ENCODE results near the gene TEFM.
"Not testable (repeated sequence)": the region's sequence is repeated elsewhere in the genome, so short reads cannot be mapped to it uniquely, and the experiment has no call there.

The TEFM gene, protein sequence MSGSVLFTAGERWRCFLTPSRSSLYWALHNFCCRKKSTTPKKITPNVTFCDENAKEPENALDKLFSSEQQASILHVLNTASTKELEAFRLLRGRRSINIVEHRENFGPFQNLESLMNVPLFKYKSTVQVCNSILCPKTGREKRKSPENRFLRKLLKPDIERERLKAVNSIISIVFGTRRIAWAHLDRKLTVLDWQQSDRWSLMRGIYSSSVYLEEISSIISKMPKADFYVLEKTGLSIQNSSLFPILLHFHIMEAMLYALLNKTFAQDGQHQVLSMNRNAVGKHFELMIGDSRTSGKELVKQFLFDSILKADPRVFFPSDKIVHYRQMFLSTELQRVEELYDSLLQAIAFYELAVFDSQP

DNA sequence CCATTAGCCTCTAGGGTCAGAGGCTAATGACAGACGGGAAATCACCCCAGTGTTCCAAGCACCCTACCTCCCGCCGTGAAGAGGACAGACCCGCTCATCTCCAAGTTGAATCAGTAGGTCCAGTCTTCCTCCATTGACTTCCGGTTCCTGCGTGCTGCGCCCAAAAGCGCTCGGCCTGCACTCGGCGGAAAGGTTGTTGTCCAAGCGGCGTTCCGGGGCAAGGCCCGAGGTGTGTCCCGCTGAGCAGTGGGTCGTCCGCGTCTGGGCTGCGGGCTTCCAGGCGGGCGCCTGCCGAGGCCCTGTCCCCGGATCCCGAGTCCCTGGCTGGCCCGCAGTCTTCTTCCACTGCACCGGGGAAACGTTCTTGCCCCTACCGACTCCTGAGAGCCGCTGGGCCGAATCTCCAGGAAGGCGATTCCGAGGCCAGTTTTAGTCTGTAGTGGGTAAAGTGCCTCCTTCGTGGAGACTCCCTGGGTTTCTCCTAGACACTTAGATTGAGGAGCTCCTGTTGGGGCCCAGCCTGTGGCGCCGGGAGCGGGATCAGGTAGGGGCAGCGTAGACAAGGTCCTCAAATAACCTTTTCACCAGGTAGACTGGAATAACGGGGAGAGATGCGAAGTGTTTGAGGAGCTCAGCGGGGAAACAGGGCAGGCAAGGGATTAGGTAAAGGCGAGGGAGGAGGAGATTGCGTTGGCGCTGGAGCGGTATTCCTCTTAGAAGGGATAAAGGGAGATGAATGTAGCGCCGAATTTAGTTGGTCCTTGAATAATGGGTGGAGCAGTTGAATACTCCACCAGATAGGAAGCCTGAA, at the start of gene TEFM:
Gene TEFM, minus strand, starts transcription at position 138 of the 811 bp plus-strand sequence. Its CDS starts 40 bp downstream, at position 98.
- DNase-seq (ENCODE audit: low read depth in 1 of 2, low spot score in 1 of 2), result peak; percentile 79

GRCh38 chr17:30954046-30954830, 48.2 kb upstream of the TEFM start:
- DNase-seq (ENCODE audit: low read depth in 1 of 2, low spot score in 1 of 2), result no peak

- DNase-seq (ENCODE audit: low read depth in 1 of 2, low spot score in 1 of 2), result no peak
Measured at GRCh38 chr17:30952638-30953393, 46.8 kb upstream of the TEFM start.

- no peak for DNase-seq (ENCODE audit: low read depth in 1 of 2, low spot score in 1 of 2)
Measured at GRCh38 chr17:30950669-30951399, 44.8 kb upstream of the TEFM start.

GRCh38 chr17:30950189-30950588, 44.2 kb upstream of the TEFM start:
- no peak for DNase-seq (ENCODE audit: low read depth in 1 of 2, low spot score in 1 of 2)

DNA sequence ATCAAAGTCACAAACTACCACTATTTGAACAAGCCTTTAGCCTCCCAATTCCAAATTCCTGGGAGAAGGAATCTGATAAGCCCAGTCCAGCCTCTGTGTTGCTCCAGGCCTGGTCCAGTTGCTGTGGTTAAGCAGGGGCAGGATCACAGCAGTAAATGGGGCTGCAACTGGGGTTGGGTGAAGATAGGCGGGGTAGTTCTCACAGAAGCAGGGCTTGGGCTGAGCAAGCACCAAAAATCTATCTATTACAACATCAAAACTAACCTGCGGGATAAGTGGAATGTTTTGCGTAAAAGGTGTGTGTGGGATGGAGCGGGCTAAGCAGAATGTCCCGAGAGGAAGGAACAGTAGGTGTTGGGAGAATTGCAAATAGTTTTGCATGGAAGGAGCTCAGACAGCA, 41.8 kb upstream of the TEFM start:
- DNase-seq (ENCODE audit: low read depth in 1 of 2, low spot score in 1 of 2), result no peak

DNA sequence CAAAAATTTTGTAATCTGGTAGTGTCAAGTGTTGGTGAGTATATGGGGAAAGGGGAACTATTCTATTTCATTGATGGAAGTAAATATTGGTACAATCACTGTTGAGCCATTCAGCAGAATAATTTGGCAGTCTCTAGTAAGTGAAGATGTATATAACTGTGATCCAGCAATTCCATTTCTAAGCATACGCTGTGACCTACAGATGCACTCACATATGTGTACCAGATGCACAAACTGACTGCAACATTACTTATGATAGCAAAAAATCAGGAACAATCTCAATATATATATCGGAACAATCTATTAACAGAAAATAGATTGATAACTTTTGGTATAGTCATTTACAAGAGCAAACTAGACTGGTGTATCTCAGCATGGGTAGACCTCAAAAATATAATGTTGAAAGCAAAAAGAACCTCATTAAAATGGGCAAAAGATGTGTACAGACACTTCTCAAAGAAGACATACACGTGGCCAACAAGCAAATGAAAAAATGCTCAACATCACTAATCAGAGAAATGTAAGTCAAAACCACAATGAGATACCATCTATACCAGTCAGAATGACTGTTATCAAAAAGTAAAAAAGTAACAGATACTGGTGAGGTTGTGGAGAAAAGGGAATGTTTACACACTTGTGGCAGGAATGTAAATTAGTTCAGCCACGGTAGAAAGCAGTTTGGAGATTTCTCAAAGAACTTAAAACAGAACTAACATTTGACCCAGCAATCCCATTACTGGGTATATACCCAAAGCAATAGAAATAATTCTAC, 36.5 kb upstream of the TEFM start:
- no peak for DNase-seq (ENCODE audit: low read depth in 1 of 2, low spot score in 1 of 2)

GRCh38 chr17:30939051-30939689, 33.1 kb upstream of the TEFM start:
- DNase-seq (ENCODE audit: low read depth in 1 of 2, low spot score in 1 of 2), result no peak

- DNase-seq (ENCODE audit: low read depth in 1 of 2, low spot score in 1 of 2), result no peak
Measured at GRCh38 chr17:30933966-30934365, 27.9 kb upstream of the TEFM start.

- DNase-seq (ENCODE audit: low read depth in 1 of 2, low spot score in 1 of 2), result not testable (repeated sequence)
Measured at GRCh38 chr17:30931582-30931981, 25.5 kb upstream of the TEFM start.

GRCh38 chr17:30930495-30930894, 24.5 kb upstream of the TEFM start:
- DNase-seq (ENCODE audit: low read depth in 1 of 2, low spot score in 1 of 2), result no peak

DNA sequence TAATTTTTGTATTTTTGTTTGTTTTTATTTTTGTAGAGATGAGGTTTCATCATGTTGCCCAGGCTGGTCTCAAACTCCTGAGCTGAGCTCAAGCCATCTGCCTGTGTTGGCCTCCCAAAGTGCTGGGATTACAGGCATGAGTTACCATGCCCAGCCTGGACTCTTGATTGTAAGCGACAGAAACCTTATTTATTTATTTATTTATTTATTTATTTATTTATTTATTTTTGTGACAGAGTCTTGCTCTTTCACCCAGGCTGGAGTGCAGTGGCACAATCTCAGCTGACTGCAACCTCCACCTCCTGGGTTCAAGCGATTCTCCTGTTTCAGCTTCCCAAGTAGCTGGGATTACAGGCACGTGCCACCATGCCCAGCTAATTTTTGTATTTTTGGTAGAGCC, 23.8 kb upstream of the TEFM start:
- not testable (repeated sequence) for DNase-seq (ENCODE audit: low read depth in 1 of 2, low spot score in 1 of 2)

DNA sequence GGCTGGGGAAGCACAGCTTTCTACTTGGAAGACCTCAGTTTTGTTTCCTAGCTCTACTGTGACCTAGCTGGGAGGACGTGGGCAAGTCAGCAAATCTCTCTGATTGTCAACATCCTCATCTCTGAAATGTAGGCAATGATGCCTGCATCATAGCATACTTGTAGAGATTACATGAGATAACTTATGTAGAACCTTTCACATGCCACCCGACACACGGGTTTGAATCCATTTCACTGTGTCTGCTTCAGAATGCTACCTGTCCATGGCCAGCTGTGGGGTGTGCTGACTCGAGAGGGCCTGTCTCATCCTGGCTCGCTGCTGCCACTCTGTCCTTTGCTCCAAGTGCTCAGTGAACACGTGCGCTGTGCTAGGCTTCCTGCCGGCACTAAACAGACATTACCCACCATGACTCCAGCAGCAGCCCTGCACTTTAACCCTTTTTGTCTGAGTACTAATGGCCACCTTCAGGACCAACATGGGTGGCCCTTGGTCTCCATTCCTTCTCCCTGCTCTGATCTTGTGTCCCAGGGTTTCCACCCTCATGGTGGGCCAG, 23.1 kb upstream of the TEFM start:
- no peak for DNase-seq (ENCODE audit: low read depth in 1 of 2, low spot score in 1 of 2)

- DNase-seq (ENCODE audit: low read depth in 1 of 2, low spot score in 1 of 2), result no peak
Measured at GRCh38 chr17:30928584-30928983, 22.5 kb upstream of the TEFM start.

DNA sequence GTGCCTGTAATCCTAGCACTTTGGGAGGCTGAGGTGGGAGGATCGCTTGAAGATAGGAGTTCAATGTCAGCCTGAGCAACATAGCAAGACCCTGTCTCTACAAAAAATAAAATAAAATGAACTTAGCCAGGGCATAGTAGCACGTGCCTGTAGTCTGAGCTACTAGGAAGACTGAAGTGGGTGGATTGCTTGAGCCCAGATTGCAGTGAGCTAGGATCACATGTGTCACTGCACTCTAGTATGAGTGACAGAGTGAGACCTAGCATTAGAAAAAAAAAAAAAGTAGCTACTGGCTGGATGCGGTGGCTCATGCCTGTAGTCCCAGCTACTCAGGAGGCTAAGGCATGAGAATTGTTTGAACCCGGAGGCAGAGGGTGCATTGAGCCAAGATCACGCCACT, 21.7 kb upstream of the TEFM start:
- no peak for DNase-seq (ENCODE audit: low read depth in 1 of 2, low spot score in 1 of 2)

DNA sequence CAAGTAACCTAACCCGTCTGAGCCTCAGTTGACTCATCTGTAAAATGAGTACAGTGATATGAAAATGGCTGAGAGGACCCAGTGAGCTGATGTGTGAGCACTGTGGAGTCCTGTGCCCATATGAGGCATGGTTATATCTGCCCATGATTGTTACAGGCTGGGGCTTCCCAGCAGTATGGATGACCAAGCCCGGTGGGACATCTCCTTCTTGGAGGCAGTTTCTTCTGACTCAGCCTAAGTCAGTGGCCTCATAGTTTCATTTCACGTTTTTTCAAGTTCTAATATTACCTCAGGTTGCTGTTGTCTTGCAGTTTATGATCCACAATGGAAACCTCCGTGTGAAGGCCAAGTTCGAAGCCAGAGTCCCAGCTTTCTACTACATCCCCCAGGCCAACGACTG, 20.5 kb upstream of the TEFM start:
- no peak for DNase-seq (ENCODE audit: low read depth in 1 of 2, low spot score in 1 of 2)

- DNase-seq (ENCODE audit: low read depth in 1 of 2, low spot score in 1 of 2), result no peak
Measured at GRCh38 chr17:30924341-30924740, 18.3 kb upstream of the TEFM start.

DNA sequence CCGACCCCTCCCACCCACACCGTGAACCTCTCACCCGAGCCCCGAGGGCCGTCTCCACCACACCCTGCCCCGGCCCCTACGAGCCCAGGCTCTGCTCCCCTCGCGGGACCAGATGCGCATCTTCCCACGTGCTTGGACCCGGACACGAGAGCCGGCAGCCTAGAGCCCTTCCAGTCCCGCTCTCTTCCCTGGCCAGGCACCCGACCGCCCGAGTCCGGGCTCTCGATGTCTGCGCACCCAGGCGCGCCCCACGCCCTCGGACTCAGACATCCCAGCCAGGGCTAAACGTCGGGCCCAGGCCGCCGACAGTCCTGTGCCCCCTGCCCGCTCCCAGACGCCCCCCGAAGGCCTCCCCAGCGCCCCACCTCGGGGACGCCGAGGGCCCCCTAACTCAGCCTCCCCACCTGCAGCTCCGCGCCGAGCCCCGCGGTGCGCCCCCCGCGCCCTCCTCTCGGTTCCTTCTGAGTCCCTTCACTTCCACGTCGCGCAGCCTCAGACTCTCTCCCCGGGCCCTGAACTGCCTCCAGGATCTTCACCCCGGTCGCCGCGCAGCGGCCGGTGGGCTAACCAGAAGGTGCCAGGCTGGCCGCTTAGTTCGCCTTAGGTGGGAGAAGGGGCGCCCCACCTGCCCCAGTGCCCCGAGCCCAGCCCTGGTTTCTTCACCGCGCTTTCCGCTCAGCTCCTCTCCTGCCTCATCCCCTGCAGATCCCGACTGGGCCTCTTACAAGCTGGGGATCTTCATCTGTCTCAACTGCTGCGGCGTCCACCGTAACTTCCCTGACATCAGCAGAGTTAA, 16.4 kb upstream of the TEFM start:
- DNase-seq (ENCODE audit: low read depth in 1 of 2, low spot score in 1 of 2), result no peak

Measured in activated T-helper 1 cell treated with anti-CD3 and anti-CD28 coated beads, Interleukin-2, amount 50 U/mL, for 16 hours (primary cell).